HEK293 (cell line): Measurements from ENCODE around the gene PEX26.
A peak's percentile ranks its signal among the peaks of the same experiment; 100 is the strongest.

Source experiments
- CTCF ChIA-PET: fragments of 350-600 bp; formaldehyde crosslinking; extraction: SDS; loops from one replicate; lab custom pipeline; 2021; ENCODE audit warnings: antibody characterized with exemption; lab: Yijun Ruan, JAX
- POLR2A ChIA-PET: fragments of 300-600 bp; formaldehyde crosslinking; extraction: SDS; loops from one replicate; lab custom pipeline; 2020; ENCODE audit warnings: antibody characterized with exemption, inconsistent platforms; lab: Yijun Ruan, JAX
- H3K27ac ChIP-seq: fragments of 200-500 bp; sonication (Bioruptor generic); 2 replicates; pipeline ENCODE4 v1.5.1; 2014; ENCODE audit warnings: low read depth, low read length, control low read depth, inconsistent platforms; ENCODE audit errors: extremely low read depth
- H3K36me3 ChIP-seq, 2 experiments: fragments of 200-500 bp in 1 of 2; sonication (Bioruptor generic) in 1 of 2; 1 replicate in 1 of 2; 2 replicates in 1 of 2; pipeline ENCODE4 v1.5.1; 2014 to 2017; ENCODE audit warnings: inconsistent platforms in 2 of 2, low read length in 2 of 2; ENCODE audit not compliant: control insufficient read depth in 2 of 2, insufficient read depth in 1 of 2
- H3K4me1 ChIP-seq: fragments of 200-500 bp; sonication (Bioruptor generic); 2 replicates; pipeline ENCODE4 v1.5.1; 2014; ENCODE audit warnings: mild to moderate bottlenecking, low read length, inconsistent platforms; ENCODE audit not compliant: control insufficient read depth, insufficient read depth
- H3K4me3 ChIP-seq: 2 replicates; pipeline ENCODE4 v1.5.1; 2011; ENCODE audit warnings: low read depth, mild to moderate bottlenecking, control low read depth, low read length, moderate library complexity
- H3K9me3 ChIP-seq: fragments of 200-500 bp; sonication (Bioruptor generic); 2 replicates; pipeline ENCODE4 v1.5.1; 2014; ENCODE audit warnings: low read depth, low read length, inconsistent platforms; ENCODE audit not compliant: control insufficient read depth, insufficient read depth
- HIC1 ChIP-seq: fragments of 450-650 bp; formaldehyde crosslinking; IDR thresholded peaks from 2 replicates; pipeline ENCODE4 v1.5.1; 2016; ENCODE audit warnings: missing biosample characterization, missing genetic modification characterization
- IKZF3 ChIP-seq: fragments of 450-650 bp; IDR thresholded peaks from 2 replicates; pipeline ENCODE4 v1.5.0; 2018; ENCODE audit warnings: missing biosample characterization, mild to moderate bottlenecking, missing genetic modification characterization, moderate library complexity
- PBX3 ChIP-seq: sonication (generic); formaldehyde crosslinking; IDR thresholded peaks from 2 replicates; pipeline ENCODE4 v1.8.1; 2022; ENCODE audit warnings: mild to moderate bottlenecking, moderate library complexity, missing genetic modification reagents
- SP3 ChIP-seq: fragments of 450-650 bp; formaldehyde crosslinking; IDR thresholded peaks from 2 replicates; pipeline ENCODE4 v1.5.1; 2016; ENCODE audit warnings: missing biosample characterization, missing genetic modification characterization
- ZFHX2 ChIP-seq: fragments of 450-650 bp; formaldehyde crosslinking; conservative IDR thresholded peaks from 2 replicates; pipeline ENCODE4 v1.5.1; 2016; ENCODE audit warnings: missing biosample characterization, missing genetic modification characterization
- ZNF121 ChIP-seq: fragments of 450-650 bp; formaldehyde crosslinking; IDR thresholded peaks from 2 replicates; pipeline ENCODE4 v1.5.1; 2016; ENCODE audit warnings: missing biosample characterization, missing genetic modification characterization
- ZNF211 ChIP-seq: fragments of 450-650 bp; formaldehyde crosslinking; IDR thresholded peaks from 2 replicates; pipeline ENCODE4 v1.5.1; 2016; ENCODE audit warnings: low read depth, missing biosample characterization, missing genetic modification characterization
- ZNF24 ChIP-seq: fragments of 450-650 bp; formaldehyde crosslinking; IDR thresholded peaks from 2 replicates; pipeline ENCODE4 v1.5.1; 2016; ENCODE audit warnings: missing biosample characterization, missing genetic modification characterization
- ZNF335 ChIP-seq: fragments of 450-650 bp; formaldehyde crosslinking; conservative IDR thresholded peaks from 2 replicates; pipeline ENCODE4 v1.5.1; 2016; ENCODE audit warnings: missing biosample characterization, missing genetic modification characterization
- ZNF341 ChIP-seq: fragments of 450-650 bp; formaldehyde crosslinking; IDR thresholded peaks from 2 replicates; pipeline ENCODE4; 2016; ENCODE audit warnings: low read depth, missing biosample characterization, missing genetic modification characterization
- ZNF548 ChIP-seq: fragments of 450-650 bp; formaldehyde crosslinking; IDR thresholded peaks from 2 replicates; pipeline ENCODE4 v1.5.1; 2016; ENCODE audit warnings: missing biosample characterization, missing genetic modification characterization
- ZNF561 ChIP-seq: fragments of 450-650 bp; IDR thresholded peaks from 2 replicates; pipeline ENCODE4 v1.5.1; 2018; ENCODE audit warnings: missing biosample characterization, missing genetic modification characterization, borderline replicate concordance
- ZNF785 ChIP-seq: fragments of 450-650 bp; formaldehyde crosslinking; IDR thresholded peaks from 2 replicates; pipeline ENCODE4 v1.5.1; 2016; ENCODE audit warnings: missing biosample characterization, missing genetic modification characterization
- TF ChIP-seq, protein P1 (sequence below): fragments of 450-650 bp; formaldehyde crosslinking; IDR thresholded peaks from 2 replicates; pipeline ENCODE4 v1.5.1; 2016; ENCODE audit warnings: missing biosample characterization, missing genetic modification characterization

The PEX26 gene

GRCh38 chr22:18060646-18061620, 16.9 kb upstream of the PEX26 start (continued):
- TF ChIP-seq PBX3 (CRISPR knock-in tag), result no peak
- TF ChIP-seq ZNF335 (tag by site-specific recombination), result 0 out of 2 replicates have a peak, but pooled peaks have one; percentile 11
- peak; percentile 32; the same call in 1 of the 2 replicates for TF ChIP-seq HIC1
- peak; percentile 92 for TF ChIP-seq ZFHX2
- TF ChIP-seq ZNF561, result no peak

DNA sequence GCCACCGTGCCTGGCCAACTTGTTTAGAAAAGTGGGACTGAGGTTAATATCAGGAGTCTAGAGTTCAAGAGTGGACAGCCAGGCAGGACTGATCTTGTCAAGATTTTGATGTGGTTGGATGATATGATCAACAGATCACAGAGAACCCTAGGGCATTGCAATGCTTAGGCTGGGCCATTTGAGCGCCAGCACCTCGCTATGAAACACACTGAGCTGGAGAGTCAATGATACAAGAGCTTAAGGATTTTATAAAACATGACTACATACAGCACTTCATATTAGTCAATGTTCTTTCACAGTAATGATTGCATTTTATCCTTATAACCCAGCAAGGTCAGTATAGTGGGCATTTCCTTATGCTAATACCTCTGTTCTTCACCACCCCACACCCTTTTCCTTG, 15.4 kb upstream of the PEX26 start:
- Histone ChIP-seq H3K27ac (no peak overlapping the region), H3K36me3 (no peaks in the 10 kb centered on the region), H3K9me3 (no peaks in the 10 kb centered on the region), H3K4me1 (peaks cover 9% of the 10 kb centered on the region), H3K4me3 (no peak overlapping the region)
- ChIA-PET POLR2A (interaction anchor here (1.0 to 1.3 kb wide), 3 partner anchors 15 to 62 kb away, joined by 3 to 5 read pairs (median 4); partner anchors contain the start of gene PEX26), CTCF (interaction anchor here (0.8 to 6.3 kb wide), 6 partner anchors 11 to 232 kb away, joined by 3 to 95 read pairs (median 8); partner anchors contain the start of genes MICAL3 and PEX26)
- no peak for TF ChIP-seq ZNF341
- TF ChIP-seq ZNF548, result no peak
- no peak for TF ChIP-seq ZNF211 (tag by site-specific recombination)
- no peak for TF ChIP-seq IKZF3 (tag by site-specific recombination)
- TF ChIP-seq ZNF121, result no peak
- TF ChIP-seq ZNF785, result no peak
- no peak for TF ChIP-seq PBX3 (CRISPR knock-in tag)
- TF ChIP-seq SP3 (tag by site-specific recombination), result no peak
- TF ChIP-seq, protein P1, sequence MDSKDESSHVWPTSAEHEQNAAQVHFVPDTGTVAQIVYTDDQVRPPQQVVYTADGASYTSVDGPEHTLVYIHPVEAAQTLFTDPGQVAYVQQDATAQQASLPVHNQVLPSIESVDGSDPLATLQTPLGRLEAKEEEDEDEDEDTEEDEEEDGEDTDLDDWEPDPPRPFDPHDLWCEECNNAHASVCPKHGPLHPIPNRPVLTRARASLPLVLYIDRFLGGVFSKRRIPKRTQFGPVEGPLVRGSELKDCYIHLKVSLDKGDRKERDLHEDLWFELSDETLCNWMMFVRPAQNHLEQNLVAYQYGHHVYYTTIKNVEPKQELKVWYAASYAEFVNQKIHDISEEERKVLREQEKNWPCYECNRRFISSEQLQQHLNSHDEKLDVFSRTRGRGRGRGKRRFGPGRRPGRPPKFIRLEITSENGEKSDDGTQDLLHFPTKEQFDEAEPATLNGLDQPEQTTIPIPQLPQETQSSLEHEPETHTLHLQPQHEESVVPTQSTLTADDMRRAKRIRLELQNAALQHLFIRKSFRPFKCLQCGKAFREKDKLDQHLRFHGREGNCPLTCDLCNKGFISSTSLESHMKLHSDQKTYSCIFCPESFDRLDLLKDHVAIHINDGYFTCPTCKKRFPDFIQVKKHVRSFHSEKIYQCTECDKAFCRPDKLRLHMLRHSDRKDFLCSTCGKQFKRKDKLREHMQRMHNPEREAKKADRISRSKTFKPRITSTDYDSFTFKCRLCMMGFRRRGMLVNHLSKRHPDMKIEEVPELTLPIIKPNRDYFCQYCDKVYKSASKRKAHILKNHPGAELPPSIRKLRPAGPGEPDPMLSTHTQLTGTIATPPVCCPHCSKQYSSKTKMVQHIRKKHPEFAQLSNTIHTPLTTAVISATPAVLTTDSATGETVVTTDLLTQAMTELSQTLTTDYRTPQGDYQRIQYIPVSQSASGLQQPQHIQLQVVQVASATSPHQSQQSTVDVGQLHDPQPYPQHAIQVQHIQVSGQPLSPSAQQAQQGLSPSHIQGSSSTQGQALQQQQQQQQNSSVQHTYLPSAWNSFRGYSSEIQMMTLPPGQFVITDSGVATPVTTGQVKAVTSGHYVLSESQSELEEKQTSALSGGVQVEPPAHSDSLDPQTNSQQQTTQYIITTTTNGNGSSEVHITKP (tag by site-specific recombination), result no peak
- no peak for TF ChIP-seq ZNF24
